Heart right ventricle (tissue), 16 donors: ENCODE results near the gene KRT81. TPM values are rescaled to one million over a fixed set of nuclear protein-coding genes. Genes with fewer than 3 reads are reported as not detected.
A peak's percentile ranks its signal among the peaks of the same experiment; 100 is the strongest.
"Not testable (repeated sequence)": the region's sequence is repeated elsewhere in the genome, so short reads cannot be mapped to it uniquely, and the experiment has no call there.

Source experiments
- ATAC-seq, 8 donors: fragments of 200-7000 bp; cut with Tn5 transposase; one replicate each; pipeline ENCODE4 v1.9.1; 2020; ENCODE audit warnings: mild to moderate bottlenecking in 8 of 8, moderate library complexity in 8 of 8, moderate number of reproducible peaks in 1 of 8
- DNase-seq, 2 donors: peaks; one replicate each; pipeline ENCODE4 v3.0.0-alpha.2; 2020
- H3K27ac ChIP-seq, 10 donors: fragments of 200-600 bp; sonication (generic) in 2 of 10; one replicate each; pipeline versions ENCODE4 v1.5.0 to v1.8.0; 2020 to 2022; ENCODE audit warnings: mild to moderate bottlenecking in 3 of 10
- H3K27me3 ChIP-seq, 7 donors: fragments of 200-600 bp; one replicate each; pipeline ENCODE4 v1.8.0; 2021 to 2022; ENCODE audit warnings: mild to moderate bottlenecking in 2 of 7
- H3K36me3 ChIP-seq, 9 donors: fragments of 200-600 bp; sonication (generic) in 1 of 9; one replicate each; pipeline versions ENCODE4 v1.5.0 to v1.8.0; 2020 to 2022; ENCODE audit warnings: mild to moderate bottlenecking in 2 of 9
- H3K4me1 ChIP-seq, 9 donors: fragments of 200-600 bp; sonication (generic) in 1 of 9; one replicate each; pipeline versions ENCODE4 v1.5.0 to v1.8.0; 2020 to 2022; ENCODE audit warnings: mild to moderate bottlenecking in 4 of 9
- H3K4me3 ChIP-seq, 10 donors: fragments of 200-600 bp; sonication (generic) in 2 of 10; one replicate each; pipeline versions ENCODE4 v1.5.0 to v1.8.0; 2020 to 2022; ENCODE audit warnings: mild to moderate bottlenecking in 7 of 10, moderate library complexity in 2 of 10
- H3K9me3 ChIP-seq, 11 donors: fragments of 200-600 bp in 10 of 11; sonication (generic) in 2 of 11; one replicate each; pipeline versions ENCODE4 v1.5.0 to v1.8.0; 2013 to 2022; ENCODE audit warnings: mild to moderate bottlenecking in 2 of 11, control low read depth in 1 of 11, moderate library complexity in 1 of 11
- CTCF ChIP-seq, 9 donors: fragments of 200-600 bp; sonication (generic) in 2 of 9; IDR thresholded peaks; one replicate each; pipeline versions ENCODE4 v1.5.0 to v1.8.0; 2021 to 2022; ENCODE audit warnings: antibody characterized with exemption in 9 of 9, mild to moderate bottlenecking in 5 of 9, moderate library complexity in 1 of 9
- WGBS, 2 donors: extraction: QIAGEN DNeasy Blood & Tissue Kit; methylation state at CpG; one replicate each; pipeline ENCODE4 v1.1.7; 2013; ENCODE audit warnings: inconsistent platforms in 1 of 2; 5-methylcytosine and 5-hydroxymethylcytosine counted together
- intact Hi-C, 10 donors: fragments of 100-400 bp; cut with DNase I; formaldehyde crosslinking; loops; one replicate each; pipeline versions ENCODE4 v1.11.1 to v1.14.2; 2022
- polyA plus RNA-seq, 2 donors: library from polyadenylated mRNA; stranded (reverse); fragments of 200-250 nt; gene quantifications; one replicate each; pipeline ENCODE4 v1.2.3, GENCODE V29; 2013
- total RNA-seq, 10 donors: library from RNA; stranded (reverse); fragmentation: NEBNext Ultra II Directional in 3 of 10; extraction: Animal tissue kit (Norgen Biotek cat#: 25700) in 3 of 10; gene quantifications; one replicate each; pipeline versions ENCODE4 v1.2.1 to v1.2.4, GENCODE V29; 2021 to 2023
- donor health status: Arrhythmogenic right ventricular cardiomyopathy.
- donor health status: ischemic (EF 13 %, LVEDD 7.1; RV severe dilation, severe dysfunction).
- donor health status: healthy with polysubstance abuse.
- donor health status: DM: no; HTN: yes; CAD: no.
- donor health status: DM: no; HTN: no; CAD: no.
- donor health status: ischemic (EF 25% LVEDD 6.9; RV normal size, moderate dysfunction).
- donor health status: ischemic (EF 25% LVEDD 5.7; RV mildly dilated, moderate dysfunction).
- donor health status: healthy.
- donor health status: DM: yes; HTN: yes; CAD: no.
- donor health status: Ischemic cardiomyopathy.
- donor health status: ischemic (EF 35%, LVEDD 5.7; RV mildly dilated, moderate dysfunction).
- donor health status: nonischemic (EF 11% LVEDD 7.7; RV severe dilation, severe dysfunction).
- donor health status: DM: yes; HTN: yes; CAD: no.
- donor health status: PGD.
- donor health status: ischemic (EF 29% LVEDD 5.4; RV normal size, mild dysfunction).
- donor health status: nonischemic (EF 23%, LVEDD 6.1; RV moderate dilation, normal function).

The KRT81 gene
- total and polyA plus RNA-seq, 12 donors = not detected

DNA sequence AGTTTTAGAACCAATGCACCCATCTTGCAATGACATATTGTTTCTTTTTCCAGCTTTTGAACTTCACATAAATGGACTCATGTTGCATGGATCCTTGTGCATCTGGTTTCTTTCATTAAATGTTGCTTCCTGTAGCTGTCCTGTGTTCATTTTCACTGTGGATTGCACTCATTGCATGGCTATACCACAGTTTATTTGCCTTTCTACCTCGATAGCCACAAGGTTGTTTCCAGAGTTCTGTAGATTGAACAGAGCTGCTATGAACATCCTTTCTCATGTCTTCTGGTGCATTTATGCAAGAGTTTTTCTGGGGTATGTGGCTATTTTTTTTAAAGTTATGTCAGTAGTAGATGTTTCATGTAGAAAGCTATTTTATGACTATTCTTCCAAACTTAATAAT lies 3.5 kb upstream of the KRT81 start:
- Histone ChIP-seq H3K27ac (no peak overlapping the region), H3K36me3 (no peaks in the 10 kb centered on the region), H3K27me3 (peaks cover 0 to 62% (median 47%) of the 10 kb centered on the region in 7 donors), H3K4me1 (no peaks in the 10 kb centered on the region), H3K9me3 (no peaks in the 10 kb centered on the region), H3K4me3 (no peak overlapping the region)
- DNase-seq (no peak), ATAC-seq (no peak)
- WGBS, 2 donors = 44 to 48% methylated on average over 1 of the region's 1 CpG
- intact Hi-C loops = no loop called here
- no peak for TF ChIP-seq CTCF (IDR thresholded peaks at IDR 0.05)

DNA sequence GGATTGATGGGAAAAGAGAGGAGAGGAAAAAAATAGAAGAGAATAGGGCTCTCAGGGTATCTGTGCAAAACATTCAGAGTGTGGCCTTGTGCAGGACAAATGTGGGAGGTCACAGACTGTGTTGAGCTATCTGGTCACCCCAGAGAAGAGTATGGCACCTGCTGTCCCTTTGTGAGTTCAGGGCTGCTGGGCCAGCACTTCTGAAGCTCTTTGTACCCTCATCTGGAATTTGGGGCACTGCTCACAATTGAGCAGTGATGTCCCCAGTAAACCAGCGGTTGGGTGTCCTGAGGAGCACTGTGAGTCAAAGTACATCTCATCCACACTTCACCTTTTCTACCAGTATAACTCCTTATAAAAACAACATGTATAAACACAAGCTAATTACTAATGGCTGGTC lies 2.6 kb upstream of the KRT81 start:
- peaks cover 0 to 55% (median 45%) of the 10 kb centered on the region in 7 donors for H3K27me3 ChIP-seq
- H3K36me3 ChIP-seq = no peaks in the 10 kb centered on the region
- no peak for ATAC-seq
- H3K9me3 ChIP-seq = no peaks in the 10 kb centered on the region
- no peak for TF ChIP-seq CTCF (IDR thresholded peaks at IDR 0.05)
- no peaks in the 10 kb centered on the region for H3K4me1 ChIP-seq
- intact Hi-C loops = no loop called here
- WGBS, 2 donors = 78 to 95% methylated on average over 1 of the region's 1 CpG
- no peak for DNase-seq
- H3K27ac ChIP-seq = no peak overlapping the region
- H3K4me3 ChIP-seq = no peak overlapping the region

DNA sequence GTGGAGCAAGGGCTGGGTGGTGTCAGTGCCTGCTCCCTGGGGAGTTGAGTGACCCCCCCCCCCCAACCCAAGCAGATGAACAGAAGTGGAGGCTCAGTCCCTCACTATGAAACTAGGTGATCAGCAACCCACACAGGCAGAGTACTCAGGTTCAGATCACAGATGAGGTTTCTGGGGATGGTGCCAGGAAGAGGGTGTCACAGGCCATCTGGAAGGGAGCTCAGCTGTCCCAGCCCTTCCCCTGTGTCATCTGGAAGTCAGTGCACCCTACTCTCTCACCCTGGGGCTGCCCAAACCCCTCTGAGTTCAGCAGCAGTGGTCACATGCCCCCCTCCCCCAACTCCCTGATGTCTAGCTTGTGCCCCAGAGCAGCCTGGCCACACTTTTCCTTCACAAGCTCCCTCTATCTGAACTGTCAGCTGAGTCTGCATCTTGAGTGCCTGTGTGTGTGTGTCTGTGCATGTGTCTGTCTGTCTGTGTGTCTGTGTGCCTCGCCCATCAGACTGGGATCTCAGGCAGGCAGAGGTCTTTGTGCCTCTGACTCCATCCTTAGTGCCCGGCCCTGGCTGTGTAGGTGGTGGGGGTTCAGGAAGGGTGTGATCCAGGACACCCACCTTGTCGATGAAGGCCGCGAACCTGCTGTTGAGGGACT lies 725 bp downstream of the KRT81 start:
- H3K4me1 ChIP-seq, H3K9me3 ChIP-seq, ATAC-seq, intact Hi-C loops, H3K36me3 ChIP-seq, H3K4me3 ChIP-seq, DNase-seq, H3K27ac ChIP-seq: not testable (repeated sequence)
- no CpG with 5 or more reads among the region's 5 CpGs for WGBS, 2 donors
- peaks cover 0 to 36% (median 27%) of the 10 kb centered on the region in 7 donors for H3K27me3 ChIP-seq

GRCh38 chr12:52287816-52288805 lies 3.2 kb downstream of the KRT81 start:
- peak in 1 of 8 donors; percentile 12 for ATAC-seq
- DNase-seq, H3K36me3 ChIP-seq, H3K27ac ChIP-seq, H3K4me3 ChIP-seq, intact Hi-C loops, H3K9me3 ChIP-seq, H3K4me1 ChIP-seq: not testable (repeated sequence)
- 76 to 79% methylated on average over 17 of the region's 17 CpGs for WGBS, 2 donors
- H3K27me3 ChIP-seq = peaks cover 0 to 20% (median 19%) of the 10 kb centered on the region in 7 donors

DNA sequence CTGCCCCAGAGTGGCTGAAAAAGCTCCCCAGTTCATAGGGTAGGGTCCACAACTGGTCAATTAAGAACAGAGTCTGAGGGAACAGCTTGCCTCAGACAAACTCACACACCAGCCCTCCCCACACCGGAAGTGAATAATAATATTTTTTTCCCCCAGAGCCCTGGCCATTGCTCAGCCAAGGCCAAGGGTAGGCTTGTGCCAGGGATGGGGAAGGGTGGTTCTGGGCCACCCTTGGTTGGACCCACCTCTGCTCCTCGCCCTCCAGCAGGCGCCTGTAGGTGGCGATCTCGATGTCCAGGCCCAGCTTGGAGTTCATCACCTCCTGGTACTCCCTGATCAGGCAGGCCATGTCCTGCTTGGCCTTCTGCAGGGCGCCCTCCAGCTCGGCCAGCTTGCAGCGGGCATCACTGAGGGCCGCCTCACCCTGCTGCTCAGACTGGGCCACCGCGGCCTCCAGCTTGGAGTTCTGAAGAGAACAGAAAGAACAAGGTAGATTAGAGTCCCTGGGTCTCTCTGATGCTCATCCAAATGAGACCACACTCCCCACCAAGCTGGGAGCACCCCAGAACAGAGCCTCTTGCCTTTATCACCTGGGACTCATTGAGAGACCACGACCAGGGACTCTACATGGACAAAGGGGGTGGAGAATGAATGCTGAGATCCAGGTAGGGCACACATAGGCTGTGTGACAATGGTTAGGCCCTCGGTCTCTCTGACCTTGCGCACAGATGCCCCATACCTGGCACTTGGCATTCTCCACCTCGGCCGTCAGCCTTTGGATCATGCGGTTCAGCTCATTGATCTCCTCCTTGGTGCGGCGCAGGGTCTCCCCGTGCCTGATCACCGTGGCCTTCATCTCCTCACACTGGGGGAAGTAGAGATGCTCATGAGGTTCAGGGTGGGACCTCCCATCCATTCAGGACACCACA lies 4.2 kb downstream of the KRT81 start:
- H3K27me3 ChIP-seq = peaks cover 0 to 11% (median 9%) of the 10 kb centered on the region in 7 donors
- H3K4me3 ChIP-seq, intact Hi-C loops, H3K9me3 ChIP-seq, H3K36me3 ChIP-seq, H3K4me1 ChIP-seq, DNase-seq, H3K27ac ChIP-seq, ATAC-seq: not testable (repeated sequence)
- 81 to 92% methylated on average over 19 to 21 of the region's 21 CpGs for WGBS, 2 donors
